Epithelial cell of proximal tubule (primary cell): ENCODE data around the gene ISY1. TPM values are rescaled to one million over a fixed set of nuclear protein-coding genes. Genes with fewer than 3 reads are reported as not detected.

Experiments used
- DNase-seq: peaks from one replicate; pipeline ENCODE4 v3.0.0-alpha.2; 2011; ENCODE audit warnings: low read depth
- H3K4me3 ChIP-seq: 2 replicates; pipeline ENCODE4 v1.5.1; 2011; ENCODE audit warnings: low read depth, mild to moderate bottlenecking, low read length
- total RNA-seq: library from RNA; depleted of rRNA; stranded (reverse); fragments of >200 nt; gene quantifications from 2 replicates; pipeline ENCODE4 v1.2.3, GENCODE V29; 2015
- TF ChIP-seq, protein P1 (sequence below): conservative IDR thresholded peaks from 2 replicates; pipeline ENCODE4 v1.5.1; 2012; ENCODE audit warnings: low read depth, mild to moderate bottlenecking, low read length

The ISY1 gene
- total RNA-seq: 7.8 and 33.1 TPM in 2 replicates

DNA sequence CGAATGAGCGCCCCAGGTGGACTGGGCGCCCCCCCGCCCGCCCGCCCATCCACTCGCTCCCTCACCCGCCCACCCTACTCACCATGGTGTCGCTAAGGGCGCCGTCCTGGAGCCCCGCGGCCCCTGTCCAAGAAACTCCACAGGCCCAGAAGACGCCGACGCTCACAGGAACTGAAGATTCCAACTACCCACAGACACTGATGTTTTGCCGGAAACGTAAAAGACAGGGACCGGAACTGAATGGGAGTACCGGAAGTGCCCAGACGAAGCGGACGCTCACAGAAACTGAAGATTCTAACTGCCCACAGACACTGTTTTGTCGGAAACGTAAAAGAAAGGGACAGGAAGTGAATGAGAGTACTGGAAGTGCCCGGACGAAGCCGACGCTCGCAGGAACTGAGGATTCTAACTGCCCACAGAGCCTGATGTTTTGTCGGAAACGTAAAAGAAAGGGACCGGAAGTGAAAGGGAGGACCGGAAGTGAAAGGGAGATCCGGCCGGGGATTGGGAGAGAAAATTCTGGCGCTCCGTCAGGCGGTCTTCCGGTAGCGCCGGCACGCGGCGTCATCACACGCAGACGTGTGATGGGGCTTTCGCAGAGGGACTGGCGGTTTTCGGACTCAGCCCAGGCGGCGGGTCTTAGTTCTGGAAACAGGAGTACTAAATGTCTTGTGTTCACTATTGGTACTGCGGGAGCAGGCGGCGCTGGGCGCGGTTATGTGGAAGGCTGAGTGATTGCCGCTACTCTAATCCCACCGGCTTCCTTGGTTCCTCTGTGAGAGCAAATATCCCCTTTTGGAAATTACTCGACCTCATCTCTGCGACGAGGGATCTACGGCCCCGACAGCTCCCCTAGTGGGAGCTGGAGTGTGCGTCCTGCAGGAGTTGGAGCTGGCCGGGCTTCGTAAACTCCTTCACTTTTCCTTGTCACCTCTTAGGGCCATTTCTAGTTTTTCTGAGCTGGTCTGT is at the start of gene ISY1:
TSS of gene ISY1 (minus strand) at position 173 of the 969 bp plus-strand sequence. CDS start at position 85, 88 bp downstream.
- peak; percentile 93 for DNase-seq
- peak within 1 kb of the TSS; percentile 75 for H3K4me3 ChIP-seq
- TF ChIP-seq, protein P1, sequence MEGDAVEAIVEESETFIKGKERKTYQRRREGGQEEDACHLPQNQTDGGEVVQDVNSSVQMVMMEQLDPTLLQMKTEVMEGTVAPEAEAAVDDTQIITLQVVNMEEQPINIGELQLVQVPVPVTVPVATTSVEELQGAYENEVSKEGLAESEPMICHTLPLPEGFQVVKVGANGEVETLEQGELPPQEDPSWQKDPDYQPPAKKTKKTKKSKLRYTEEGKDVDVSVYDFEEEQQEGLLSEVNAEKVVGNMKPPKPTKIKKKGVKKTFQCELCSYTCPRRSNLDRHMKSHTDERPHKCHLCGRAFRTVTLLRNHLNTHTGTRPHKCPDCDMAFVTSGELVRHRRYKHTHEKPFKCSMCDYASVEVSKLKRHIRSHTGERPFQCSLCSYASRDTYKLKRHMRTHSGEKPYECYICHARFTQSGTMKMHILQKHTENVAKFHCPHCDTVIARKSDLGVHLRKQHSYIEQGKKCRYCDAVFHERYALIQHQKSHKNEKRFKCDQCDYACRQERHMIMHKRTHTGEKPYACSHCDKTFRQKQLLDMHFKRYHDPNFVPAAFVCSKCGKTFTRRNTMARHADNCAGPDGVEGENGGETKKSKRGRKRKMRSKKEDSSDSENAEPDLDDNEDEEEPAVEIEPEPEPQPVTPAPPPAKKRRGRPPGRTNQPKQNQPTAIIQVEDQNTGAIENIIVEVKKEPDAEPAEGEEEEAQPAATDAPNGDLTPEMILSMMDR: peak; percentile 83

GRCh38 chr3:129207479-129207878 is 46.6 kb upstream of the ISY1 start:
- H3K4me3 ChIP-seq: no peak overlapping the region
- DNase-seq: no peak
- TF ChIP-seq, protein P1: no peak

- TF ChIP-seq, protein P1: no peak
- DNase-seq: no peak
- no peak overlapping the region for H3K4me3 ChIP-seq
These were observed 44.4 kb upstream of the ISY1 start for GRCh38 chr3:129205109-129205832.

DNA sequence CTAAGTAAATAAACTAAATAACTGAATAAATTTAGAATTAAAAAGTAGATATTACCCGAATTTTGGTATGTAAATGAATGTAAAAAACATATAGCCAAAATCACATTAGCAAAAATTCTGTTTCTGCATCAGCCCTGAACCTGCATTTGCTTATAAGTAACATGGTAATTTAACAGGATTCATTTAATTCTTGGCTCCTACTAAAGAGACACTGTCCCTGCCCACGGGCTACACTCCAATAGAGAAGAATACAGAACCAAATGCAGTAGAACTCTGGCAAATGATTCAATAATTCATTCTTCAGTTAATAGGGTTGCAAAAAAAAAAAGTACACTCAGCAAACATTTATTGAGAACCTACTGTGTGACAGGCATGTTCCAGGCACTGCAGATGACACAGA is 43.6 kb upstream of the ISY1 start:
- TF ChIP-seq, protein P1: no peak
- no peak for DNase-seq
- no peak overlapping the region for H3K4me3 ChIP-seq

- no peak for DNase-seq
- TF ChIP-seq, protein P1: no peak
- H3K4me3 ChIP-seq: no peak overlapping the region
These were observed 38.5 kb upstream of the ISY1 start for GRCh38 chr3:129199366-129199765.

- TF ChIP-seq, protein P1: no peak
- DNase-seq: no peak
- no peak overlapping the region for H3K4me3 ChIP-seq
These were observed 36.5 kb upstream of the ISY1 start for GRCh38 chr3:129197321-129197720.
